CD14-positive monocyte (primary cell): ENCODE results near the gene CHMP4B. TPM values are rescaled to one million over a fixed set of nuclear protein-coding genes. Genes with fewer than 3 reads are reported as not detected.

ENCODE experiments used
- DNase-seq, 3 donors: peaks; one replicate each; pipeline ENCODE4 v3.0.0-alpha.2; 2011 to 2022
- H2AFZ ChIP-seq: 2 replicates; pipeline ENCODE4 v1.6.0; 2012; ENCODE audit warnings: mild to moderate bottlenecking, low read depth, low read length, inconsistent platforms; ENCODE audit not compliant: insufficient read depth, poor library complexity, severe bottlenecking
- H3K27ac ChIP-seq, 2 donors: 1 replicate in 1 of 2; 2 replicates in 1 of 2; pipeline ENCODE4 v1.5.1; 2012 to 2013; ENCODE audit warnings: low read length in 2 of 2, control low read depth in 1 of 2, inconsistent platforms in 1 of 2, low read depth in 1 of 2, mild to moderate bottlenecking in 1 of 2
- H3K27me3 ChIP-seq, 2 donors: one replicate each; pipeline versions ENCODE4 v1.6.0 to v1.6.1; 2011 to 2013; ENCODE audit warnings: low read length in 2 of 2; ENCODE audit not compliant: control insufficient read depth in 2 of 2, insufficient read depth in 2 of 2
- H3K36me3 ChIP-seq, 2 donors: replicated peaks in 1 of 2; 1 replicate in 1 of 2; 2 replicates in 1 of 2; pipeline versions ENCODE4 v1.5.1 to v1.6.1; 2012 to 2013; ENCODE audit warnings: low read length in 2 of 2, control low read depth in 1 of 2, inconsistent platforms in 1 of 2, mild to moderate bottlenecking in 1 of 2; ENCODE audit not compliant: insufficient read depth in 2 of 2, control insufficient read depth in 1 of 2
- H3K4me1 ChIP-seq, 2 donors: 1 replicate in 1 of 2; 2 replicates in 1 of 2; pipeline versions ENCODE4 v1.5.1 to v1.6.1; 2012 to 2013; ENCODE audit warnings: low read length in 2 of 2, control low read depth in 1 of 2, inconsistent platforms in 1 of 2, mild to moderate bottlenecking in 1 of 2, moderate library complexity in 1 of 2; ENCODE audit not compliant: insufficient read depth in 2 of 2, control insufficient read depth in 1 of 2
- H3K4me2 ChIP-seq: replicated peaks from 2 replicates; pipeline ENCODE3; 2012; ENCODE audit warnings: low read length, moderate library complexity, mild to moderate bottlenecking; ENCODE audit not compliant: poor library complexity, severe bottlenecking; ENCODE audit errors: extremely low read depth
- H3K4me3 ChIP-seq, 3 experiments: fragments of 200-600 bp in 1 of 3; sonication (generic) in 1 of 3; replicated peaks in 1 of 3; 1 replicate in 2 of 3; 2 replicates in 1 of 3; pipeline ENCODE4 v1.5.1; 2011 to 2013; ENCODE audit warnings: low read length in 3 of 3, mild to moderate bottlenecking in 3 of 3, control low read depth in 2 of 3, low read depth in 2 of 3, inconsistent platforms in 1 of 3, moderate library complexity in 1 of 3
- H3K79me2 ChIP-seq: 2 replicates; pipeline ENCODE4 v1.6.0; 2012; ENCODE audit warnings: mild to moderate bottlenecking, control low read depth, inconsistent platforms, low read length, moderate library complexity; ENCODE audit not compliant: insufficient read depth
- H3K9ac ChIP-seq: 2 replicates; pipeline ENCODE4 v1.6.0; 2017; ENCODE audit warnings: low read length, mild to moderate bottlenecking; ENCODE audit not compliant: insufficient read depth, poor library complexity, severe bottlenecking
- H3K9me3 ChIP-seq, 2 donors: replicated peaks in 1 of 2; 1 replicate in 1 of 2; 2 replicates in 1 of 2; pipeline versions ENCODE4 v1.5.1 to v1.6.1; 2012 to 2013; ENCODE audit warnings: low read length in 2 of 2, control low read depth in 1 of 2; ENCODE audit not compliant: control insufficient read depth in 1 of 2, insufficient read depth in 1 of 2
- H4K20me1 ChIP-seq: 2 replicates; pipeline ENCODE4 v1.6.0; 2012; ENCODE audit warnings: mild to moderate bottlenecking, low read length, control low read depth, moderate library complexity; ENCODE audit not compliant: insufficient read depth
- H3K27ac Mint-ChIP-seq, 7 donors: one replicate each; pipeline ENCODE4 v1.8.0; 2020; ENCODE audit warnings: mild to moderate bottlenecking in 7 of 7, mixed read lengths in 7 of 7, moderate library complexity in 6 of 7, inconsistent platforms in 2 of 7
- H3K27me3 Mint-ChIP-seq, 3 donors: one replicate each; pipeline ENCODE4 v1.8.0; 2021 to 2022; ENCODE audit warnings: low read depth in 3 of 3, mild to moderate bottlenecking in 3 of 3, mixed read lengths in 3 of 3, moderate library complexity in 3 of 3, inconsistent platforms in 1 of 3
- H3K36me3 Mint-ChIP-seq, 2 donors: one replicate each; pipeline ENCODE4 v1.8.0; 2020; ENCODE audit warnings: mixed read lengths in 2 of 2, inconsistent platforms in 1 of 2, mild to moderate bottlenecking in 1 of 2
- H3K4me1 Mint-ChIP-seq: one replicate; pipeline ENCODE4 v1.8.0; 2020; ENCODE audit warnings: mild to moderate bottlenecking, mixed read lengths
- H3K4me3 Mint-ChIP-seq, 2 donors: one replicate each; pipeline ENCODE4 v1.8.0; 2020; ENCODE audit warnings: mild to moderate bottlenecking in 2 of 2, mixed read lengths in 2 of 2, moderate library complexity in 1 of 2
- H3K9me3 Mint-ChIP-seq, 7 donors: one replicate each; pipeline ENCODE4 v1.8.0; 2020 to 2022; ENCODE audit warnings: mixed read lengths in 7 of 7, mild to moderate bottlenecking in 6 of 7, moderate library complexity in 6 of 7, inconsistent platforms in 2 of 7
- CTCF ChIP-seq: fragments of 200-600 bp; IDR thresholded peaks from one replicate; pipeline ENCODE4 v1.8.0; 2022; ENCODE audit warnings: antibody characterized with exemption, mild to moderate bottlenecking
- WGBS: methylation state at CpG from one replicate; pipeline ENCODE4 v1.1.5; 2013; ENCODE audit warnings: missing lambda C conversion rate; ENCODE audit not compliant: insufficient coverage; 5-methylcytosine and 5-hydroxymethylcytosine counted together
- intact Hi-C, 2 donors: fragments of 100-400 bp; cut with micrococcal nuclease; formaldehyde crosslinking; loops; one replicate each; pipeline versions ENCODE4 v1.15.0 to v1.15.1; 2023
- polyA plus RNA-seq, 3 donors: library from polyadenylated mRNA; depleted of rRNA in 1 of 3; unstranded in 2 of 3; stranded (reverse) in 1 of 3; fragments of 300-500 nt in 2 of 3; fragments of >200 nt in 1 of 3; fragmentation: Illumina TruSeq in 2 of 3; gene quantifications; 1 replicate in 2 of 3; 2 replicates in 1 of 3; pipeline ENCODE4 v1.2.3, GENCODE V29; 2012 to 2021

The CHMP4B gene
- polyA plus RNA-seq, 3 donors = 7.1 to 181 (median 10.0) TPM

GRCh38 chr20:33882481-33882880, 71.3 kb downstream of the CHMP4B start:
- H3K4me2 ChIP-seq = no peak overlapping the region
- Mint-ChIP-seq H3K27ac (no peak overlapping the region), H3K4me3 (no peak overlapping the region)

GRCh38 chr20:33883164-33883563, 72.0 kb downstream of the CHMP4B start:
- H2AFZ ChIP-seq = no peak overlapping the region
- H3K4me2 ChIP-seq = no peak overlapping the region
- Mint-ChIP-seq H3K27ac (no peak overlapping the region), H3K4me3 (no peak overlapping the region), H3K27me3 (peaks cover 0 to 2% (median 2%) of the 10 kb centered on the region in 3 donors), H3K4me1 (peaks cover 5% of the 10 kb centered on the region), H3K36me3 (no peaks in the 10 kb centered on the region), H3K9me3 (peaks cover 0 to 14% (median 13%) of the 10 kb centered on the region in 7 donors)
- H3K9ac ChIP-seq = no peak overlapping the region
- intact Hi-C loops = no loop called here
- WGBS = 70% methylated on average over 2 of the region's 6 CpGs
- no peaks in the 10 kb centered on the region for H3K4me1 ChIP-seq
- TF ChIP-seq CTCF = no peak
- no peak overlapping the region for H3K4me3 ChIP-seq
- no peak for DNase-seq
- H3K79me2 ChIP-seq = no peaks in the 10 kb centered on the region
- H3K27ac ChIP-seq = no peak overlapping the region
- H3K27me3 ChIP-seq = no peaks in the 10 kb centered on the region
- no peaks in the 10 kb centered on the region for H4K20me1 ChIP-seq
- H3K36me3 ChIP-seq = no peaks in the 10 kb centered on the region
- H3K9me3 ChIP-seq = peaks cover 6 to 10% of the 10 kb centered on the region in 2 donors

More at GRCh38 chr20:33882481-33882880, 71.3 kb downstream of the CHMP4B start:
- Histone ChIP-seq H3K79me2 (no peaks in the 10 kb centered on the region), H3K4me1 (no peaks in the 10 kb centered on the region), H3K9me3 (peaks cover 6 to 13% of the 10 kb centered on the region in 2 donors), H3K36me3 (no peaks in the 10 kb centered on the region), H3K9ac (no peak overlapping the region), H3K4me3 (no peak overlapping the region), H2AFZ (no peak overlapping the region), H3K27ac (no peak overlapping the region), H4K20me1 (no peaks in the 10 kb centered on the region), H3K27me3 (no peaks in the 10 kb centered on the region)
- intact Hi-C loops = no loop called here
- DNase-seq = no peak
- 79% methylated on average over 6 of the region's 10 CpGs for WGBS
- peaks cover 0 to 2% (median 2%) of the 10 kb centered on the region in 3 donors for H3K27me3 Mint-ChIP-seq
- H3K36me3 Mint-ChIP-seq = no peaks in the 10 kb centered on the region
- no peak for TF ChIP-seq CTCF
- peaks cover 0 to 17% (median 14%) of the 10 kb centered on the region in 7 donors for H3K9me3 Mint-ChIP-seq
- peaks cover 5% of the 10 kb centered on the region for H3K4me1 Mint-ChIP-seq
